LNCaP clone FGC (cell line): ENCODE data around the gene GFER.
A peak's percentile ranks its signal among the peaks of the same experiment; 100 is the strongest.

Experiments used
- DNase-seq: peaks from one replicate; pipeline ENCODE4 v3.0.0-alpha.2; 2011; ENCODE audit warnings: low read depth
- H3K4me3 ChIP-seq: 2 replicates; pipeline ENCODE4 v1.5.1; 2011; ENCODE audit warnings: mild to moderate bottlenecking, low read depth, low read length, control low read depth
- TF ChIP-seq, protein P1 (sequence below): IDR thresholded peaks from 2 replicates; pipeline ENCODE4 v1.5.1; 2012; ENCODE audit warnings: mild to moderate bottlenecking; ENCODE audit not compliant: control insufficient read depth, insufficient read depth; ENCODE audit errors: extremely low read depth

GFER gene

DNA sequence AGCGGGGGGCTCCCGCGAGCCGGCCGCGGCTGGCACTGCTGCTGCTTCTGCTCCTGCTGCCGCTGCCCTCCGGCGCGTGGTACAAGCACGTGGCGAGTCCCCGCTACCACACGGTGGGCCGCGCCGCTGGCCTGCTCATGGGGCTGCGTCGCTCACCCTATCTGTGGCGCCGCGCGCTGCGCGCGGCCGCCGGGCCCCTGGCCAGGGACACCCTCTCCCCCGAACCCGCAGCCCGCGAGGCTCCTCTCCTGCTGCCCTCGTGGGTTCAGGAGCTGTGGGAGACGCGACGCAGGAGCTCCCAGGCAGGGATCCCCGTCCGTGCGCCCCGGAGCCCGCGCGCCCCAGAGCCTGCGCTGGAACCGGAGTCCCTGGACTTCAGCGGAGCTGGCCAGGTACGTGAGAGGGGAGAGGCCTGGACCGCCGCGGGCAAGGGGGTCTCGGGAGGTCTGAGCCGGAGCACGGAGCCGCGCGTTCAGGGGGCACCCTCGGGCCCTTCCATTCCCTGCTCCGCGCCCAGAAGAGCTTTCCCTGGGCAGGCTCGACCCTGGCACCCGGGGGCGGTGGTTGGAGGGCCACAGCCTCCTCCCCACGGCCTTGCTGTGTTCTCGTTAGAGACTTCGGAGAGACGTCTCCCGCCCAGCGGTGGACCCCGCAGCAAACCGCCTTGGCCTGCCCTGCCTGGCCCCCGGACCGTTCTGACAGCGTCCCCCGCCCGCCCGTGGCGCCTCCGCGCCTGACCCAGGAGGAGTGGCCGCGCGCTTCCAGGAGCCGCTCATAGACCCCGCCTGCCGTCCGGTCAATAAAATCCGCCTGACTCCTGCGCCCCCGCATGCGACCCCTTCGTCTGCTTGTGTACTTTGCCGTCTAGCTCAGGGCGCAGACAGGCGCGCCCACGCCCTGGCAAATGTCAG lies 36.2 kb downstream of the GFER start:
- no peak overlapping the region for H3K4me3 ChIP-seq
- no peak for DNase-seq
- TF ChIP-seq, protein P1, sequence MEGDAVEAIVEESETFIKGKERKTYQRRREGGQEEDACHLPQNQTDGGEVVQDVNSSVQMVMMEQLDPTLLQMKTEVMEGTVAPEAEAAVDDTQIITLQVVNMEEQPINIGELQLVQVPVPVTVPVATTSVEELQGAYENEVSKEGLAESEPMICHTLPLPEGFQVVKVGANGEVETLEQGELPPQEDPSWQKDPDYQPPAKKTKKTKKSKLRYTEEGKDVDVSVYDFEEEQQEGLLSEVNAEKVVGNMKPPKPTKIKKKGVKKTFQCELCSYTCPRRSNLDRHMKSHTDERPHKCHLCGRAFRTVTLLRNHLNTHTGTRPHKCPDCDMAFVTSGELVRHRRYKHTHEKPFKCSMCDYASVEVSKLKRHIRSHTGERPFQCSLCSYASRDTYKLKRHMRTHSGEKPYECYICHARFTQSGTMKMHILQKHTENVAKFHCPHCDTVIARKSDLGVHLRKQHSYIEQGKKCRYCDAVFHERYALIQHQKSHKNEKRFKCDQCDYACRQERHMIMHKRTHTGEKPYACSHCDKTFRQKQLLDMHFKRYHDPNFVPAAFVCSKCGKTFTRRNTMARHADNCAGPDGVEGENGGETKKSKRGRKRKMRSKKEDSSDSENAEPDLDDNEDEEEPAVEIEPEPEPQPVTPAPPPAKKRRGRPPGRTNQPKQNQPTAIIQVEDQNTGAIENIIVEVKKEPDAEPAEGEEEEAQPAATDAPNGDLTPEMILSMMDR, result no peak

DNA sequence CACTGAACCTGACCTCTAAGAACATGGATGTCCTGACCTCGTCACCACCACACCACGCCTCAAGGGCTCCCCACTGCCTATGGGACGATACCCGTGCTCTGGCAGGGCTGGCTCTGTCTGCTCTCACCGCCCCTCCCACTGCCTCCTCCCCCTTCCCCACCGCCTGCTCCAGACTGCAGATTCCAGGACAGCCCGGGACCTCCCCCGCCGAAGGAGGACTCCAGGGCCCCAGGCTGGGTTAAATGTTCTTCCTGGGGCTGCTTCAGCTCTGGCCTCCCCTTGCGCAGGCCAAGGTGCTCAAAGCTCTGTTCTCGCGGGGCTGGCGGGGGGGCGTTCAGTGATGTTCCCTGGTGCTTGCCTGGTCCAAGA lies 38.7 kb downstream of the GFER start:
- H3K4me3 ChIP-seq, result peak overlapping the region; percentile 28
- TF ChIP-seq, protein P1, result no peak
- DNase-seq, result no peak

DNA sequence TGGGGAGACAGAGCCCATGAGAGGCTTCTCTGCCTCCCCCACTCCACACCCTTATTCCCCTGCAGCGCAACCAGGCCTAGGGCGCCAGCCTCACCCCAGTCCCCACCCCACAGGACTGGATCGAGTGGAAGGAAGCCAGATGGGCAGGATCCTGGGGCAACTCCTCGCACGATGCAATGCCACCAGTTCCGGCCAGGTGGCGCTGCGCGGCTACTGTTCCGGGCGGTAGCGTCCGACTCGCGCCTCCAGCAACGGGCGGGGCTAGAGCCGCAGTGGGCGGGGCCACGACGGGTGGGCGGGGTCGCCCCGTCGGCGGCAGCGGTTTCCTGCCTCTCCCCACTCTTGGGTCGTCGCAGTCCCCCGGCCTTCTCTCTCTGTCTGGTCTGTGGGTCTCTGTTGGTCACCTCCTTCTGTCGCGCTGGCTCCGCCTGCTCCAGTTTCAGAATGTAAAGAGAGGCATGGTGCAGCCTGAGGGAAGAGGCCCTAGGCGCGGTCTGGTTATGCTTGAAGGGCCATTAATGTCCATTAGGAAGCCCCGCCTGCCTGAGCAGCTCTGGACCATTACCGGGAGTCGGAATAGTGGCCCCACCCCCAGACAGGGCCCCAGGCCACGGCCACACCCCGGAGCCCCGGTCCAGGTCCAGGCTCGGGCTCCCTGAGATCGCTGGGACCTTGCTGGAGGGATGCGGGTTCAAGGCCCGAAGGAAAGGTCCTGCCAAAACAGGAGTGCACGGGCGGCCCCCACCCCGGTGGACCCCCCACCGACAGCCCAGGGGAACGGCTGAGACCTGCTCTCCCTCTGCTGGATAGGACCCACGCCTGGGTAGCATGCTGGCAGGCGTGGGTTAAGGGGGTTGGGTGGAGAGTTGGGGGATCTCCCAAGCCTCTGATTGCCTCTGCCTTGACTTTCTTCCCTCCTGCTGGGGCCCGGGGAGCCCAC lies 39.4 kb downstream of the GFER start:
- TF ChIP-seq, protein P1, result peak; percentile 94
- peak overlapping the region; percentile 28 for H3K4me3 ChIP-seq

DNA sequence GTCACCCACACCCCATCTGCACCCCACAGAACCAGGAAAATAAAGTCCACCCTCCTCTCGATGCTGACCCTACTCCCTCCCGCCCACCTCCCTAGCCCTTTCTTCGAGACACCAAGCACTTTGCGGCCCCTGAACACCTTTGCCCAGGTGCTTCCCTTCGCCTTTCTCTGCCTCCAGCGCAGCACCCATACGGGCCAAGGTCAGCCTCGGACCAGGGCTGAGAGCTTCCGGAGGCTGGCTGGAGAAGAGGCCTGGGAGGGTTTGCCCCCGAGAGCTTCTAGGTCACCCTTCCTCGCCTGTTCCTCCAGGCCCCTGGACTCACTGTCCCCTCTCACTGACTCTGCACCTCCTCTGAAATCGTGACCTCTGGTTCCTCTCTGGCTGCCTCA lies 40.0 kb downstream of the GFER start:
- TF ChIP-seq, protein P1, result no peak
- DNase-seq, result no peak
- no peak overlapping the region for H3K4me3 ChIP-seq

More for the DNA sequence above, 39.4 kb downstream of the GFER start:
- DNase-seq, result no peak

DNA sequence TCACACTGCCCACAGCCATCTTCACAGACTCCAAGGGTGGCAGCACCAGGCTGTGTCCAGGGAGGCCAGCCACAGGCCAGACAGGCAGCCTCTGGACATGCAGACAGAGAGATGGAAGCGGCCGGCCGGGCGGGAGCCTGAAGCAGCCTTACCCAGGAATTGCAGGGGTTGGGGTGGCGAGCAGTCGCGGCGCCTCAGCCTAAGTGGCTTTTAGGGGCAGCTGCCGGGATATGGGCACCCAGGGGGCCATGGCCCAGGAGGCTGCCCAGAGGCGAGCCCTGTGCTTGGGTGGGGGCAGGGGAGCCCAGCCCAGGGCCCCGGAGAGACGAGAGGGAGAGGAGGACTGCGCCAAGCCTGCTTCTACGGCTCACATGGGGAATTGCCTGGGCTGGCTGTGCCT lies 41.3 kb downstream of the GFER start:
- TF ChIP-seq, protein P1, result no peak
- DNase-seq, result no peak
- H3K4me3 ChIP-seq, result no peak overlapping the region

DNA sequence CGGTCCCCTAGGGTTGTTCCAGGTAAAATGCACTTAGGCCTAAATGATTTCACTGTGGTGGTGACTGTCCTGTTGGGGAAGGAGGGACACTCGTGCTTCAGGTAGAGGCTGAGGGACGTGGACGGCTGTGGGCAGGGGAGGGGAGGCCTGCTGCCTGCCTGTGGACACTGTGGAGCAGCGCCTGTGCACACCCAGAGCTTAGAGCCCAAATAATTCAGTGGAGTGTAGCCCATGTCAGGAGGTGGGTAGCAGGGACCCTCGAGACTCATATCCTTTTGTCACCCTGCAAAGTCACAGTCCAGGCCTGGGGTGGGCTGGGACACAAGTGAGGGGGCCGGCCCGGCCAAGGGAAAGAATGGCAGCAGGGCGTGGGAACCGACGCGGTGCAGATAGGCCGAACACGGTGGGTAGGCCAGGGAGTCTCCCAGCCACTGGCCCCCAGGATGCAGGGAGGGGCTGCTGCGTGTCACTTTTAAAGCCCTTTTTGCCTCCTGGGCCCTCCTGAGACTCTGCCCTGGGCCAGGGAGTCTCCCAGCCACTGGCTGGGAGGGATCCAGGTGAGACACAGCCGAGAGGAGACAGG lies 42.0 kb downstream of the GFER start:
- TF ChIP-seq, protein P1, result no peak
- peak overlapping the region; percentile 54 for H3K4me3 ChIP-seq
- DNase-seq, result no peak
